Progenitor cell of endocrine pancreas (in vitro differentiated cells): ENCODE results near the gene TOMM70. TPM values are rescaled to one million over a fixed set of nuclear protein-coding genes. Genes with fewer than 3 reads are reported as not detected.

Experiments used
- DNase-seq: peaks from one replicate; pipeline ENCODE4 v3.0.0; 2021; ENCODE audit warnings: low spot score; ENCODE audit not compliant: unreplicated experiment
- H3K27ac Mint-ChIP-seq: 2 replicates; pipeline ENCODE4 v1.8.0; 2021; ENCODE audit warnings: mild to moderate bottlenecking, moderate library complexity, mixed read lengths
- H3K27me3 Mint-ChIP-seq: 2 replicates; pipeline ENCODE4 v1.8.0; 2021; ENCODE audit warnings: mixed read lengths
- H3K36me3 Mint-ChIP-seq: 2 replicates; pipeline ENCODE4 v1.8.0; 2022; ENCODE audit warnings: mixed read lengths; ENCODE audit not compliant: insufficient read depth
- H3K4me1 Mint-ChIP-seq: 2 replicates; pipeline ENCODE4 v1.8.0; 2021; ENCODE audit warnings: low read depth, mixed read lengths
- H3K4me3 Mint-ChIP-seq: 2 replicates; pipeline ENCODE4 v1.8.0; 2021; ENCODE audit warnings: low read depth, mild to moderate bottlenecking, moderate library complexity, mixed read lengths
- H3K9me3 Mint-ChIP-seq: 2 replicates; pipeline ENCODE4 v1.8.0; 2021; ENCODE audit warnings: low read depth, mixed read lengths
- CTCF ChIP-seq: fragments of 200-600 bp; sonication (generic); IDR thresholded peaks from one replicate; pipeline ENCODE4 v1.5.0; 2021; ENCODE audit warnings: antibody characterized with exemption, mild to moderate bottlenecking; ENCODE audit not compliant: unreplicated experiment
- total RNA-seq: library from RNA; stranded (reverse); gene quantifications from 2 replicates; pipeline ENCODE4 v1.2.1, GENCODE V29; 2021

The TOMM70 gene
- total RNA-seq, 1 donor from 2014 or later, result 41.8 TPM

- no peak overlapping the region for H3K27ac Mint-ChIP-seq
- peaks cover 16% of the 10 kb centered on the region for H3K9me3 Mint-ChIP-seq
- no peaks in the 10 kb centered on the region for H3K27me3 Mint-ChIP-seq
- no peak overlapping the region for H3K4me3 Mint-ChIP-seq
- H3K36me3 Mint-ChIP-seq, result peaks cover 11% of the 10 kb centered on the region
- TF ChIP-seq CTCF, result no peak
- DNase-seq, result no peak
- H3K4me1 Mint-ChIP-seq, result no peaks in the 10 kb centered on the region
Measured at GRCh38 chr3:100440895-100441294, 40.0 kb upstream of the TOMM70 start.

GRCh38 chr3:100438623-100438974 is 37.7 kb upstream of the TOMM70 start:
- TF ChIP-seq CTCF, result no peak
- no peaks in the 10 kb centered on the region for H3K4me1 Mint-ChIP-seq
- H3K27me3 Mint-ChIP-seq, result no peaks in the 10 kb centered on the region
- H3K9me3 Mint-ChIP-seq, result peaks cover 21% of the 10 kb centered on the region
- no peak overlapping the region for H3K4me3 Mint-ChIP-seq
- no peak for DNase-seq
- peaks cover 10% of the 10 kb centered on the region for H3K36me3 Mint-ChIP-seq
- no peak overlapping the region for H3K27ac Mint-ChIP-seq

DNA sequence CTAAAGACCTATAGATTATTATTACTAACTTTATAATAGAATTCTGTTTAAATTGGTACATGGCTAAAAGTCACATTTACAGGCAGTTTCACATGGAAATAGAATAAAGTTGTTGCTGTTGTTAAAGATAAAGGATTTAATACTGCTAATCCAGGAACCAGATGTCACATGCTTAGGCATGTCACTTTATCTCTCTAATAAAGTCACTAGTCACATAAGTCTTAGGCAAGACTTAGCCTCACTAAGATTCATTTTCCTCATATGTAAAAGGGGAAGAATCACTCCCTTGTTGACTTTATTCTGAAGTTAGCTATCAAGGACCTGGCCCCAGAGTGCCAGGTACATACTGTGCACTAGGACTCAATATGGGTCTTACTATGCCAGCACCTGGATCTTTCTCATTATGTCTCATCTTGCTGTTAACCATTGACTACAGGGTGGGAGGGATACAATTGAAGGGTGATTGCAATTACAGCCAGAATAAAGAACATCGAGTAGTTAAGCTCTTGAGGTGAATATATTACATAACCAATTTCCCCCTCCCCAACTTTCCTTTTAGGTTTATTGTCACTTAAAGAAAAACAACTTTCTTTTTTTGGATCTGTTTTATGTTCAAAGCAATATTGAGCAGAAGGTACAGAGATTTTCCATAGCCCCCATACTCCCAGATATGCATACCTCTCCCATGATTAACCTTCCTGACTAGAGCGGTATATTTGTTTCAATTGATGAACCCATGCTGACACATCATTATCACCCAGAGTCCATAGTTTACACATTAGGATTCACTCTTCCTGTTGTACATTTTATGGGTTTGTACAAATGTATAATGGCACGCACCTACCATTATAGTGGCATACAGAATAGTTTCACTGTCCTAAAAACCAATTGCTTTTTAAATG is 37.1 kb upstream of the TOMM70 start:
- no peak for DNase-seq
- H3K4me1 Mint-ChIP-seq, result no peaks in the 10 kb centered on the region
- H3K9me3 Mint-ChIP-seq, result peaks cover 17% of the 10 kb centered on the region
- no peak overlapping the region for H3K27ac Mint-ChIP-seq
- TF ChIP-seq CTCF, result no peak
- H3K4me3 Mint-ChIP-seq, result no peak overlapping the region
- peaks cover 11% of the 10 kb centered on the region for H3K36me3 Mint-ChIP-seq
- H3K27me3 Mint-ChIP-seq, result no peaks in the 10 kb centered on the region

GRCh38 chr3:100436951-100437350 is 36.1 kb upstream of the TOMM70 start:
- no peak for TF ChIP-seq CTCF
- Mint-ChIP-seq H3K9me3 (peaks cover 9% of the 10 kb centered on the region), H3K4me1 (no peaks in the 10 kb centered on the region), H3K4me3 (no peak overlapping the region), H3K27me3 (no peaks in the 10 kb centered on the region), H3K36me3 (peaks cover 6% of the 10 kb centered on the region), H3K27ac (no peak overlapping the region)
- no peak for DNase-seq

GRCh38 chr3:100429187-100429716 is 28.4 kb upstream of the TOMM70 start:
- no peak for TF ChIP-seq CTCF
- Mint-ChIP-seq H3K27ac (peak overlapping the region; percentile 1), H3K4me3 (no peak overlapping the region), H3K27me3 (no peaks in the 10 kb centered on the region), H3K4me1 (peaks cover 2% of the 10 kb centered on the region), H3K36me3 (peaks cover 4% of the 10 kb centered on the region), H3K9me3 (peaks cover 6% of the 10 kb centered on the region)
- DNase-seq, result no peak
